Natural killer cell (primary cell): ENCODE results near the gene NHSL2. TPM values are rescaled to one million over a fixed set of nuclear protein-coding genes. Genes with fewer than 3 reads are reported as not detected.
"Not testable (repeated sequence)": the region's sequence is repeated elsewhere in the genome, so short reads cannot be mapped to it uniquely, and the experiment has no call there.

Experiments
- ATAC-seq, 3 donors: fragments of 150-1000 bp in 2 of 3; fragments of 200-7000 bp in 1 of 3; cut with Tn5 transposase; 1 replicate in 1 of 3; 2 replicates in 2 of 3; pipeline ENCODE4 v1.10.0; 2021; ENCODE audit warnings: mild to moderate bottlenecking in 2 of 3, moderate library complexity in 2 of 3
- DNase-seq, 2 donors: peaks; one replicate each; pipeline versions ENCODE4 v3.0.0 to v3.0.0-alpha.2; 2013 to 2021; ENCODE audit warnings: mixed read lengths in 1 of 2
- H3K27ac ChIP-seq: one replicate; pipeline ENCODE4 v1.5.1; 2013; ENCODE audit warnings: mild to moderate bottlenecking, low read length
- H3K27me3 ChIP-seq: one replicate; pipeline ENCODE4 v1.6.1; 2013; ENCODE audit warnings: low read length; ENCODE audit not compliant: control insufficient read depth, insufficient read depth
- H3K36me3 ChIP-seq: one replicate; pipeline ENCODE4 v1.6.1; 2013; ENCODE audit warnings: low read length; ENCODE audit not compliant: control insufficient read depth, insufficient read depth
- H3K4me1 ChIP-seq: one replicate; pipeline ENCODE4 v1.6.1; 2013; ENCODE audit warnings: low read length; ENCODE audit not compliant: control insufficient read depth, insufficient read depth
- H3K4me3 ChIP-seq: one replicate; pipeline ENCODE4 v1.5.1; 2013; ENCODE audit warnings: low read length
- H3K9me3 ChIP-seq: one replicate; pipeline ENCODE4 v1.6.1; 2013; ENCODE audit warnings: low read length; ENCODE audit not compliant: control insufficient read depth, insufficient read depth
- H3K27ac Mint-ChIP-seq, 2 donors: one replicate each; pipeline ENCODE4 v1.8.0; 2022; ENCODE audit warnings: mild to moderate bottlenecking in 2 of 2, mixed read lengths in 2 of 2, moderate library complexity in 1 of 2
- H3K27me3 Mint-ChIP-seq, 2 donors: one replicate each; pipeline ENCODE4 v1.8.0; 2022; ENCODE audit warnings: low read depth in 2 of 2, mixed read lengths in 2 of 2
- H3K36me3 Mint-ChIP-seq: one replicate; pipeline ENCODE4 v1.8.0; 2022; ENCODE audit warnings: mixed read lengths
- H3K4me1 Mint-ChIP-seq, 2 donors: one replicate each; pipeline ENCODE4 v1.8.0; 2022; ENCODE audit warnings: mixed read lengths in 2 of 2
- H3K4me3 Mint-ChIP-seq: one replicate; pipeline ENCODE4 v1.8.0; 2022; ENCODE audit warnings: mild to moderate bottlenecking, moderate library complexity, mixed read lengths
- H3K9me3 Mint-ChIP-seq, 2 donors: one replicate each; pipeline ENCODE4 v1.8.0; 2022; ENCODE audit warnings: mixed read lengths in 2 of 2
- CTCF ChIP-seq: fragments of 200-600 bp; IDR thresholded peaks from one replicate; pipeline ENCODE4 v1.8.0; 2022; ENCODE audit warnings: antibody characterized with exemption
- WGBS: methylation state at CpG from one replicate; pipeline ENCODE4 v1.1.7; 2013; ENCODE audit warnings: missing lambda C conversion rate; ENCODE audit not compliant: insufficient coverage; 5-methylcytosine and 5-hydroxymethylcytosine counted together
- intact Hi-C: fragments of 100-400 bp; cut with micrococcal nuclease; formaldehyde crosslinking; loops from one replicate; pipeline ENCODE4 v1.14.2; 2022
- total RNA-seq, 4 donors: library from RNA; stranded (reverse); fragments of 120-200 nt in 1 of 4; gene quantifications; one replicate each; pipeline versions ENCODE4 v1.2.3 to v1.2.4, GENCODE V29; 2013 to 2022

NHSL2 gene
- total RNA-seq, 3 donors from 2014 or later (not counting 1 experiment from before 2014, with no cell fraction given) = 15.0 to 32.5 (median 30.8) TPM

GRCh38 chrX:72169008-72169728, 258.5 kb downstream of the NHSL2 start:
- intact Hi-C loops = no loop called here
- DNase-seq = peak in 1 of 2 donors; percentile 78
- H3K9me3 Mint-ChIP-seq = no peaks in the 10 kb centered on the region
- no peaks in the 10 kb centered on the region for H3K27me3 Mint-ChIP-seq
- H3K4me3 Mint-ChIP-seq = peak overlapping the region; percentile 59
- H3K36me3 Mint-ChIP-seq = no peaks in the 10 kb centered on the region
- Histone ChIP-seq H3K9me3 (no peaks in the 10 kb centered on the region), H3K27me3 (no peaks in the 10 kb centered on the region), H3K4me3 (peak overlapping the region; percentile 32), H3K27ac (peak overlapping the region; percentile 83), H3K4me1 (no peaks in the 10 kb centered on the region), H3K36me3 (no peaks in the 10 kb centered on the region)
- no peaks in the 10 kb centered on the region for H3K4me1 Mint-ChIP-seq
- no peak for TF ChIP-seq CTCF
- peak; percentile 88 to 90 (median 89) for ATAC-seq
- peak overlapping the region; percentile 73 to 80 for H3K27ac Mint-ChIP-seq
- WGBS = 0% methylated on average over 1 of the region's 6 CpGs

- H3K27ac ChIP-seq, H3K27ac Mint-ChIP-seq, H3K27me3 Mint-ChIP-seq, intact Hi-C loops, H3K4me1 ChIP-seq, ATAC-seq, H3K4me3 Mint-ChIP-seq, DNase-seq, H3K9me3 ChIP-seq, H3K9me3 Mint-ChIP-seq, H3K36me3 ChIP-seq, H3K4me3 ChIP-seq, H3K36me3 Mint-ChIP-seq, H3K4me1 Mint-ChIP-seq, H3K27me3 ChIP-seq: not testable (repeated sequence)
- 100% methylated on average over 2 of the region's 5 CpGs for WGBS
Measured at GRCh38 chrX:72176289-72176688, 265.6 kb downstream of the NHSL2 start.

GRCh38 chrX:72176981-72177380, 266.3 kb downstream of the NHSL2 start:
- H3K27ac ChIP-seq = no peak overlapping the region
- Mint-ChIP-seq H3K4me3 (no peak overlapping the region), H3K9me3 (no peaks in the 10 kb centered on the region), H3K27me3 (no peaks in the 10 kb centered on the region), H3K4me1 (peaks cover 0 to 4% of the 10 kb centered on the region in 2 donors), H3K36me3 (no peaks in the 10 kb centered on the region), H3K27ac (no peak overlapping the region)
- H3K4me1 ChIP-seq = peaks cover 5% of the 10 kb centered on the region
- DNase-seq = no peak
- H3K4me3 ChIP-seq = no peak overlapping the region
- no peak for TF ChIP-seq CTCF
- H3K27me3 ChIP-seq = no peaks in the 10 kb centered on the region
- 78% methylated on average over 1 of the region's 2 CpGs for WGBS
- H3K36me3 ChIP-seq = no peaks in the 10 kb centered on the region
- intact Hi-C loops = no loop called here
- ATAC-seq = no peak
- H3K9me3 ChIP-seq = no peaks in the 10 kb centered on the region

- no peak for DNase-seq
- Histone ChIP-seq H3K9me3 (no peaks in the 10 kb centered on the region), H3K4me1 (peaks cover 13% of the 10 kb centered on the region), H3K27ac (peak overlapping the region; percentile 67), H3K4me3 (no peak overlapping the region), H3K27me3 (no peaks in the 10 kb centered on the region), H3K36me3 (no peaks in the 10 kb centered on the region)
- Mint-ChIP-seq H3K36me3 (no peaks in the 10 kb centered on the region), H3K27ac (no peak overlapping the region), H3K9me3 (no peaks in the 10 kb centered on the region), H3K27me3 (no peaks in the 10 kb centered on the region), H3K4me1 (peaks cover 5 to 10% of the 10 kb centered on the region in 2 donors), H3K4me3 (no peak overlapping the region)
- WGBS = 25% methylated on average over 1 of the region's 1 CpG
- intact Hi-C loops = no loop called here
- no peak for TF ChIP-seq CTCF
- ATAC-seq = no peak
Measured at GRCh38 chrX:72180539-72180938, 269.9 kb downstream of the NHSL2 start.
